Thymus (tissue), 11 donors: ENCODE measurements around the gene PPY. TPM values are rescaled to one million over a fixed set of nuclear protein-coding genes. Genes with fewer than 3 reads are reported as not detected.
A peak's percentile ranks its signal among the peaks of the same experiment; 100 is the strongest.
"Not testable (repeated sequence)": the region's sequence is repeated elsewhere in the genome, so short reads cannot be mapped to it uniquely, and the experiment has no call there.

ENCODE experiments used
- DNase-seq, 9 donors: peaks; one replicate each; pipeline ENCODE4 v3.0.0-alpha.2; 2013; ENCODE audit warnings: low spot score in 9 of 9, low read depth in 6 of 9, missing footprints in 1 of 9
- H3K27ac ChIP-seq, 2 donors: one replicate each; pipeline ENCODE4 v1.5.1; 2013; ENCODE audit warnings: control low read depth in 1 of 2, low read depth in 1 of 2, low read length in 1 of 2, mild to moderate bottlenecking in 1 of 2, moderate library complexity in 1 of 2
- H3K27me3 ChIP-seq, 2 donors: one replicate each; pipeline ENCODE4 v1.5.1; 2013; ENCODE audit warnings: low read length in 1 of 2; ENCODE audit not compliant: control insufficient read depth in 2 of 2, insufficient read depth in 1 of 2
- H3K36me3 ChIP-seq, 2 donors: one replicate each; pipeline ENCODE4 v1.5.1; 2013; ENCODE audit warnings: low read length in 1 of 2, mild to moderate bottlenecking in 1 of 2, moderate library complexity in 1 of 2; ENCODE audit not compliant: control insufficient read depth in 2 of 2, insufficient read depth in 2 of 2
- H3K4me1 ChIP-seq, 2 donors: one replicate each; pipeline ENCODE4 v1.5.1; 2013; ENCODE audit warnings: low read length in 2 of 2; ENCODE audit not compliant: control insufficient read depth in 2 of 2, insufficient read depth in 2 of 2
- H3K4me3 ChIP-seq, 2 donors: one replicate each; pipeline ENCODE4 v1.5.1; 2013; ENCODE audit warnings: low read length in 2 of 2, control low read depth in 1 of 2, mild to moderate bottlenecking in 1 of 2
- H3K9me3 ChIP-seq, 2 donors: one replicate each; pipeline ENCODE4 v1.5.1; 2013; ENCODE audit warnings: low read length in 1 of 2, mild to moderate bottlenecking in 1 of 2; ENCODE audit not compliant: control insufficient read depth in 2 of 2, insufficient read depth in 1 of 2
- WGBS: extraction: QIAGEN DNeasy Blood & Tissue Kit; methylation state at CpG from one replicate; pipeline ENCODE4 v1.1.7; 2013; 5-methylcytosine and 5-hydroxymethylcytosine counted together
- polyA plus RNA-seq: library from polyadenylated mRNA; stranded (reverse); fragments of 200-250 nt; gene quantifications from one replicate; pipeline ENCODE4 v1.2.3, GENCODE V29; 2013
- total RNA-seq: library from RNA; stranded (reverse); fragments of 120-200 nt; gene quantifications from one replicate; pipeline ENCODE4 v1.2.4, GENCODE V29; 2013
- donor health status: healthy.

Gene PPY
- total and polyA plus RNA-seq, 2 donors: 0.33 to 0.71 TPM

- Histone ChIP-seq H3K36me3 (no peaks in the 10 kb centered on the region), H3K4me1 (peaks cover 6 to 24% of the 10 kb centered on the region in 2 donors), H3K27me3 (peaks cover 48 to 84% of the 10 kb centered on the region in 2 donors), H3K27ac (no peak overlapping the region), H3K4me3 (peak overlapping the region; percentile 37 to 53), H3K9me3 (no peaks in the 10 kb centered on the region)
- DNase-seq: no peak
- 12% methylated on average over 37 of the region's 37 CpGs for WGBS
Measured at GRCh38 chr17:43905985-43906852, 36.1 kb downstream of the PPY start.

GRCh38 chr17:43905400-43905984, 36.8 kb downstream of the PPY start:
- Histone ChIP-seq H3K4me3 (no peak overlapping the region), H3K4me1 (peaks cover 11 to 29% of the 10 kb centered on the region in 2 donors), H3K27me3 (peaks cover 52 to 91% of the 10 kb centered on the region in 2 donors), H3K27ac (no peak overlapping the region), H3K9me3 (no peaks in the 10 kb centered on the region), H3K36me3 (no peaks in the 10 kb centered on the region)
- DNase-seq: no peak
- 45% methylated on average over 3 of the region's 3 CpGs for whole genome bisulfite sequencing

GRCh38 chr17:43901861-43902589, 40.3 kb downstream of the PPY start:
- peaks cover 29 to 78% of the 10 kb centered on the region in 2 donors for H3K27me3 ChIP-seq
- H3K27ac ChIP-seq: no peak overlapping the region
- WGBS: 74% methylated on average over 7 of the region's 7 CpGs
- peaks cover 10 to 21% of the 10 kb centered on the region in 2 donors for H3K4me1 ChIP-seq
- no peaks in the 10 kb centered on the region for H3K36me3 ChIP-seq
- H3K4me3 ChIP-seq: no peak overlapping the region
- no peak for DNase-seq
- H3K9me3 ChIP-seq: no peaks in the 10 kb centered on the region

GRCh38 chr17:43900858-43901754, 41.2 kb downstream of the PPY start:
- H3K27ac ChIP-seq: no peak overlapping the region
- peaks cover 8 to 12% of the 10 kb centered on the region in 2 donors for H3K4me1 ChIP-seq
- H3K27me3 ChIP-seq: peaks cover 20 to 69% of the 10 kb centered on the region in 2 donors
- peak overlapping the region; percentile 22 to 33 for H3K4me3 ChIP-seq
- no peak for DNase-seq
- H3K36me3 ChIP-seq: no peaks in the 10 kb centered on the region
- no peaks in the 10 kb centered on the region for H3K9me3 ChIP-seq
- 40% methylated on average over 13 of the region's 13 CpGs for WGBS

- DNase-seq: peak in 8 of 9 donors; percentile 47 to 85 (median 62)
Measured at GRCh38 chr17:43900183-43900857, 42.0 kb downstream of the PPY start.

GRCh38 chr17:43898446-43898845, 43.8 kb downstream of the PPY start:
- H3K27ac ChIP-seq: no peak overlapping the region
- H3K4me3 ChIP-seq: no peak overlapping the region
- peaks cover 8 to 12% of the 10 kb centered on the region in 2 donors for H3K4me1 ChIP-seq
- DNase-seq: no peak
- no peaks in the 10 kb centered on the region for H3K9me3 ChIP-seq
- peaks cover 6 to 43% of the 10 kb centered on the region in 2 donors for H3K27me3 ChIP-seq
- H3K36me3 ChIP-seq: no peaks in the 10 kb centered on the region
- WGBS: 69% methylated on average over 1 of the region's 1 CpG

More at GRCh38 chr17:43900183-43900857, 42.0 kb downstream of the PPY start:
- Histone ChIP-seq H3K27ac (no peak overlapping the region), H3K9me3 (no peaks in the 10 kb centered on the region), H3K27me3 (peaks cover 12 to 61% of the 10 kb centered on the region in 2 donors), H3K4me1 (peaks cover 8 to 12% of the 10 kb centered on the region in 2 donors), H3K4me3 (peak overlapping the region; percentile 22 to 33), H3K36me3 (no peaks in the 10 kb centered on the region)
- WGBS: 7% methylated on average over 31 of the region's 31 CpGs

GRCh38 chr17:43897831-43898230, 44.4 kb downstream of the PPY start:
- Histone ChIP-seq H3K36me3 (no peaks in the 10 kb centered on the region), H3K4me3 (no peak overlapping the region), H3K27me3 (peaks cover 6 to 41% of the 10 kb centered on the region in 2 donors), H3K27ac (no peak overlapping the region), H3K4me1 (peaks cover 8 to 12% of the 10 kb centered on the region in 2 donors), H3K9me3 (no peaks in the 10 kb centered on the region)
- 93% methylated on average over 3 of the region's 3 CpGs for WGBS
- DNase-seq: no peak

- H3K9me3 ChIP-seq, H3K4me3 ChIP-seq, H3K27ac ChIP-seq, DNase-seq, H3K4me1 ChIP-seq, H3K27me3 ChIP-seq, H3K36me3 ChIP-seq: not testable (repeated sequence)
- 97% methylated on average over 4 of the region's 4 CpGs for WGBS
Measured at GRCh38 chr17:43894494-43894893, 47.8 kb downstream of the PPY start.
